K562 (cell line): Measurements from ENCODE around the gene ANKRD13A. TPM values are rescaled to one million over a fixed set of nuclear protein-coding genes. Genes with fewer than 3 reads are reported as not detected.

Experiments used
- ATAC-seq: fragments of 200-7000 bp; cut with Tn5 transposase; 3 replicates; pipeline ENCODE4 v1.9.1; 2020; ENCODE audit warnings: moderate library complexity
- BruUV-seq: library from RNA; stranded (reverse); fragments of 400-500 nt; replicated peaks from 2 replicates; lab custom pipeline; 2021; lab: Mats Ljungman, UMichigan
- CTCF ChIA-PET: fragments of 300-600 bp; formaldehyde crosslinking; extraction: SDS; loops from one replicate; lab custom pipeline; 2021; ENCODE audit warnings: low intra/inter-chr PET ratio; lab: Yijun Ruan, JAX
- POLR2A ChIA-PET: fragments of 300-600, 350-650 bp; sonication (Branson Sonifier 250); formaldehyde crosslinking; extraction: SDS; loops from one replicate; lab custom pipeline; 2021; ENCODE audit warnings: antibody characterized with exemption, inconsistent platforms; lab: Yijun Ruan, JAX
- DNase-seq, 4 experiments: peaks; one replicate each; pipeline versions ENCODE4 v3.0.0 to v3.0.0-alpha.2; 2011 to 2018; ENCODE audit warnings: low spot score in 3 of 4, mixed read lengths in 3 of 4; ENCODE audit errors: extremely low read depth in 1 of 4
- FAIRE-seq: peaks from 2 replicates; lab custom pipeline; 2011; peaks lifted over from hg19 to GRCh38; lab: Jason Lieb, UNC
- H2AFZ ChIP-seq: 2 replicates; pipeline ENCODE4 v1.6.0; 2011; ENCODE audit warnings: low read depth, low read length, control low read depth, inconsistent platforms
- H3K27ac ChIP-seq: fragments of 200-600 bp; 3 replicates; pipeline ENCODE4 v1.8.0; 2011; ENCODE audit warnings: low read depth, mild to moderate bottlenecking, control low read depth, inconsistent platforms, low read length, moderate library complexity, mixed read lengths; ENCODE audit errors: extremely low read depth
- H3K27me3 ChIP-seq, 2 experiments: fragments of 300-600 bp in 1 of 2; 2 replicates in 1 of 2; 3 replicates in 1 of 2; pipeline versions ENCODE4 v1.6.0 to v1.8.0; 2011; ENCODE audit warnings: inconsistent platforms in 2 of 2, low read length in 2 of 2, mild to moderate bottlenecking in 1 of 2, mixed read lengths in 1 of 2, moderate library complexity in 1 of 2; ENCODE audit not compliant: control insufficient read depth in 2 of 2, insufficient read depth in 2 of 2
- H3K36me3 ChIP-seq: fragments of 300-600 bp; 3 replicates; pipeline ENCODE4 v1.8.0; 2011; ENCODE audit warnings: mild to moderate bottlenecking, low read length, inconsistent platforms; ENCODE audit not compliant: control insufficient read depth, insufficient read depth
- H3K4me1 ChIP-seq, 2 experiments: fragments of 200-600 bp in 1 of 2; replicated peaks in 1 of 2; 2 replicates in 1 of 2; 3 replicates in 1 of 2; pipeline versions ENCODE4 v1.5.1 to v1.8.0; 2011; ENCODE audit warnings: inconsistent platforms in 2 of 2, low read length in 2 of 2, mild to moderate bottlenecking in 1 of 2, mixed read lengths in 1 of 2, moderate library complexity in 1 of 2; ENCODE audit not compliant: control insufficient read depth in 2 of 2, insufficient read depth in 2 of 2
- H3K4me2 ChIP-seq: 2 replicates; pipeline ENCODE4 v1.6.1; 2011; ENCODE audit warnings: low read length, control low read depth, inconsistent platforms, mixed read lengths; ENCODE audit not compliant: insufficient read depth
- H3K4me3 ChIP-seq: fragments of 200-600 bp; sonication (generic), shearing (Covaris generic); 2 replicates; pipeline ENCODE4 v1.5.1; 2016; ENCODE audit warnings: control low read depth, inconsistent platforms
- H3K79me2 ChIP-seq: fragments of 200-600 bp; 3 replicates; pipeline ENCODE4 v1.8.0; 2011; ENCODE audit warnings: low read length, inconsistent platforms; ENCODE audit not compliant: control insufficient read depth, insufficient read depth
- H3K9ac ChIP-seq, 2 experiments: 2 replicates each; pipeline versions ENCODE4 v1.6.0 to v1.6.1; 2011; ENCODE audit warnings: low read depth in 2 of 2, low read length in 2 of 2, control low read depth in 1 of 2, inconsistent platforms in 1 of 2, mild to moderate bottlenecking in 1 of 2, mixed read lengths in 1 of 2; ENCODE audit not compliant: insufficient read depth in 1 of 2
- H3K9me1 ChIP-seq: one replicate; pipeline ENCODE4 v1.6.0; 2011; ENCODE audit warnings: inconsistent platforms, mild to moderate bottlenecking, low read length, moderate library complexity; ENCODE audit not compliant: control insufficient read depth, insufficient read depth
- H3K9me3 ChIP-seq: replicated peaks from 2 replicates; pipeline ENCODE4 v1.5.1; 2011; ENCODE audit warnings: low read depth, low read length, inconsistent platforms; ENCODE audit not compliant: control insufficient read depth, insufficient read depth
- H4K20me1 ChIP-seq: replicated peaks from 2 replicates; pipeline ENCODE4 v1.6.1; 2011; ENCODE audit warnings: low read length, inconsistent platforms, mixed read lengths; ENCODE audit not compliant: control insufficient read depth, insufficient read depth
- ARHGAP35 ChIP-seq: fragments of 450-650 bp; IDR thresholded peaks from 2 replicates; pipeline ENCODE4 v1.6.1; 2018; ENCODE audit not compliant: partially characterized antibody
- CBX3 ChIP-seq, 2 experiments: IDR thresholded peaks; 1 replicate in 1 of 2; 2 replicates in 1 of 2; pipeline ENCODE4 v1.6.1; 2012; ENCODE audit warnings: inconsistent platforms in 2 of 2, low read length in 2 of 2, borderline replicate concordance in 1 of 2, control low read depth in 1 of 2
- FOXK1 ChIP-seq: sonication (generic); formaldehyde crosslinking; IDR thresholded peaks from 2 replicates; pipeline ENCODE4 v1.8.0; 2022; ENCODE audit warnings: missing genetic modification reagents, mild to moderate bottlenecking, borderline replicate concordance
- KDM4B ChIP-seq, 2 experiments: fragments of 450-650 bp in 1 of 2; sonication (generic) in 1 of 2; IDR thresholded peaks; 2 replicates each; pipeline ENCODE4 v1.6.1; 2016 to 2017; ENCODE audit warnings: borderline replicate concordance in 2 of 2, antibody characterized with exemption in 1 of 2, low read depth in 1 of 2, mild to moderate bottlenecking in 1 of 2
- LCOR ChIP-seq: sonication (generic); formaldehyde crosslinking; IDR thresholded peaks from 2 replicates; pipeline ENCODE4 v1.8.0; 2022; ENCODE audit warnings: mild to moderate bottlenecking, missing genetic modification reagents
- PHF21A ChIP-seq: fragments of 450-650 bp; IDR thresholded peaks from 2 replicates; pipeline ENCODE4 v1.6.1; 2017; ENCODE audit warnings: low read depth, borderline replicate concordance
- RBFOX2 ChIP-seq: fragments of 200-400 bp; formaldehyde crosslinking; IDR thresholded peaks from 2 replicates; pipeline ENCODE4 v1.6.1; 2017; ENCODE audit warnings: low read depth, mild to moderate bottlenecking, low read length, moderate library complexity
- STAG1 ChIP-seq: sonication (generic); formaldehyde crosslinking; IDR thresholded peaks from 2 replicates; pipeline ENCODE4 v1.5.0; 2020; ENCODE audit warnings: missing genetic modification reagents, borderline replicate concordance
- TAF9B ChIP-seq: fragments of 450-650 bp; IDR thresholded peaks from 2 replicates; pipeline ENCODE4 v1.6.1; 2018; ENCODE audit warnings: mild to moderate bottlenecking; ENCODE audit not compliant: partially characterized antibody
- WGBS: fragments of 100-300 bp; shearing (Covaris generic); methylation state at CpG from one replicate; pipeline ENCODE4 v1.1.6; 2016; ENCODE audit warnings: low coverage, mixed read lengths; ENCODE audit not compliant: insufficient coverage; ENCODE audit errors: missing lambda C conversion rate; 5-methylcytosine and 5-hydroxymethylcytosine counted together
- in situ Hi-C: fragments of 300-500 bp; cut with MboI; formaldehyde crosslinking; loops from 4 replicates; pipeline ENCODE4 v1.15.0; 2018; ENCODE audit warnings: inconsistent platforms, mixed read lengths
- intact Hi-C: fragments of 100-400 bp; cut with micrococcal nuclease; formaldehyde crosslinking; loops from 2 replicates; pipeline ENCODE4 v1.14.2; 2022
- polyA plus RNA-seq, 8 experiments: library from polyadenylated mRNA; depleted of rRNA in 4 of 8; stranded (reverse) in 5 of 8; unstranded in 3 of 8; fragments of >200 nt; fragmentation: Nextera tagmentation in 2 of 8; fragmentation: Illumina TruSeq in 1 of 8; extraction: Ambion mirVana in 2 of 8; extraction: Trizol in 1 of 8; gene quantifications; 2 replicates each; pipeline versions ENCODE4 v1.2.1 to v1.2.3, GENCODE V29; 2011 to 2014; ENCODE audit warnings: inconsistent platforms in 1 of 8, missing spikeins in 1 of 8
- total RNA-seq, 7 experiments: library from RNA; depleted of rRNA in 6 of 7; stranded (reverse); fragments of >200 nt in 6 of 7; fragmentation: Illumina TruSeq in 2 of 7; extraction: Trizol in 2 of 7; gene quantifications; 2 replicates each; pipeline versions ENCODE4 v1.2.1 to v1.2.3, GENCODE V29; 2011 to 2021; ENCODE audit warnings: low replicate concordance in 1 of 7
- TF ChIP-seq, protein P1 (sequence below): sonication (generic); formaldehyde crosslinking; IDR thresholded peaks from 2 replicates; pipeline ENCODE4 v1.8.0; 2023; ENCODE audit warnings: mild to moderate bottlenecking, missing genetic modification reagents

The ANKRD13A gene
- total and polyA plus RNA-seq, 9 of the 15 experiments (the other 6 are each of a cell fraction or from before 2014, with no cell fraction given) = 5.0 to 55.0 (median 41.5) TPM

DNA sequence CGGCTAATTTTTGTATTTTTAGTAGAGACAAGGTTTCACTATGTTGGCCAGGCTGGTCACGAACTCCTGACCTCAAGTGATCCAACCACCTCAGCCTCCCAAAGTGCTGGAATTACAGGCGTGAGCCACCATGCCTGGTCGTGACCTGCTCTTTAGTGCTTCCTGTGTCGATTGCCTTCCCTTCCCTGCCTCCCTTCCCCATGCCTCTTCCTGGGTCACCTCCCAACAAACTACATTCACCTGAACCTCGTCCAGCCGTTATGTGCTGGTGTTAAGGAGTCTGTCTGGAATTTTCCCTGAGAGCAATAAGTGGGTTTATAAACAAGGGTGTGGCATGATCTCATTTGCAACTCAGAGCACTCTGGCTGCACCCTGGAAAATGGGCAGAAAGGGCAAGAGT is 81.2 kb downstream of the ANKRD13A start:
- ChIA-PET POLR2A (interaction anchor here (0.6 to 1.9 kb wide), 7 partner anchors 9 to 24 kb away, joined by 3 to 8 read pairs (median 4); no protein-coding TSS in a partner anchor), CTCF (no interaction called here)
- TF ChIP-seq PHF21A (no peak), KDM4B (IDR thresholded peaks at IDR 0.05; ENCODE audit: borderline replicate concordance in 2 of 2, low read depth in 1 of 2) (0 out of 4 replicates have a peak, but pooled peaks of 1 of the 2 experiments have one; percentile 34), LCOR (CRISPR knock-in tag) (no peak), RBFOX2 (no peak), STAG1 (CRISPR knock-in tag) (0 out of 2 replicates have a peak, but pooled peaks have one; percentile 17), TAF9B (no peak), ARHGAP35 (peak; percentile 17), FOXK1 (CRISPR knock-in tag) (peak; percentile 52; the same call in 1 of the 2 replicates), CBX3 (IDR thresholded peaks at IDR 0.05; ENCODE audit: borderline replicate concordance in 1 of 2, low read length in 2 of 2) (no peak)
- TF ChIP-seq, protein P1, sequence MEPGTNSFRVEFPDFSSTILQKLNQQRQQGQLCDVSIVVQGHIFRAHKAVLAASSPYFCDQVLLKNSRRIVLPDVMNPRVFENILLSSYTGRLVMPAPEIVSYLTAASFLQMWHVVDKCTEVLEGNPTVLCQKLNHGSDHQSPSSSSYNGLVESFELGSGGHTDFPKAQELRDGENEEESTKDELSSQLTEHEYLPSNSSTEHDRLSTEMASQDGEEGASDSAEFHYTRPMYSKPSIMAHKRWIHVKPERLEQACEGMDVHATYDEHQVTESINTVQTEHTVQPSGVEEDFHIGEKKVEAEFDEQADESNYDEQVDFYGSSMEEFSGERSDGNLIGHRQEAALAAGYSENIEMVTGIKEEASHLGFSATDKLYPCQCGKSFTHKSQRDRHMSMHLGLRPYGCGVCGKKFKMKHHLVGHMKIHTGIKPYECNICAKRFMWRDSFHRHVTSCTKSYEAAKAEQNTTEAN (CRISPR knock-in tag) = peak; percentile 60; the same call in 1 of the 2 replicates
- Histone ChIP-seq H3K79me2 (no peaks in the 10 kb centered on the region), H3K4me1 (peaks cover 10 to 24% of the 10 kb centered on the region in 2 experiments), H3K4me2 (peak overlapping the region; percentile 56; the same call in 1 of the 2 replicates), H3K9ac (no peak overlapping the region), H3K9me1 (no peaks in the 10 kb centered on the region), H3K27ac (peak overlapping the region; percentile 88; the same call in 2 of the 3 replicates), H2AFZ (peak overlapping the region; percentile 96), H4K20me1 (no peaks in the 10 kb centered on the region), H3K4me3 (no peak overlapping the region), H3K36me3 (no peaks in the 10 kb centered on the region), H3K27me3 (no peaks in the 10 kb centered on the region), H3K9me3 (no peaks in the 10 kb centered on the region; the same call in 1 of the 2 replicates)
- no peak for FAIRE-seq
- BruUV-seq = no TSS peak
- ATAC-seq = no peak
- WGBS = 80% methylated on average over 7 of the region's 7 CpGs
- intact Hi-C loops (no loop called here), in situ Hi-C loops (no loop called here)
- no peak for DNase-seq
